NT2/D1 (cell line): ENCODE results near the gene GPR89B.
"Not testable (repeated sequence)": the region's sequence is repeated elsewhere in the genome, so short reads cannot be mapped to it uniquely, and the experiment has no call there.

Source experiments
- SUZ12 ChIP-seq: IDR thresholded peaks from 2 replicates; pipeline ENCODE4 v1.6.1; 2011; ENCODE audit not compliant: insufficient read length, insufficient read depth; ENCODE audit errors: extremely low read depth
- YY1 ChIP-seq: IDR thresholded peaks from 2 replicates; pipeline ENCODE4 v1.6.1; 2011; ENCODE audit not compliant: insufficient read length, insufficient read depth
- ZNF274 ChIP-seq: IDR thresholded peaks from 2 replicates; pipeline ENCODE4 v1.6.1; 2011; ENCODE audit warnings: mild to moderate bottlenecking, low read depth, low read length

DNA sequence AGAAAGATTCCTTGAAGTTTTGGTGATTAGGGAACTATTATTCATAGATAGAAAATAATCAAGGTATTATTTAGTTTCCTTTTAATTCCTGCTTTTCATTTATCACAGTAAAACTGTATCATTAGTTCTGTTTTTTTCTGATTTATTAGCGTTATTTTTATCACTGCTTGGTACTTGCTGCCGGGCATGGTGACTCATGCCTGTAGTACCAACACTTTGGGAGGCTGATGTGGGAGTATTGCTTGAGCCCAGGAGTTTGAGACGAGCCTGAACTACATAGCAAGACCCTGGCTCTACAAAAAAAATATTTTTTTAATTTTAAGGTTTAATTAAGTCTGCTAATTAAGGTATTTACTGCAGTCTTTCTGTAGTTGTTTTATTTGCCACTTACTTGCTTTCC, 59.7 kb downstream of the GPR89B start:
- TF ChIP-seq YY1, SUZ12, ZNF274: not testable (repeated sequence)
